Left lung (tissue), 10 donors: ENCODE results near the gene GALNT15. TPM values are rescaled to one million over a fixed set of nuclear protein-coding genes. Genes with fewer than 3 reads are reported as not detected.

Experiments
- ATAC-seq: fragments of 200-7000 bp; cut with Tn5 transposase; one replicate; pipeline ENCODE4 v1.9.1; 2020; ENCODE audit warnings: moderate library complexity
- DNase-seq, 4 donors: peaks; one replicate each; pipeline ENCODE4 v3.0.0-alpha.2; 2013 to 2020
- H3K27ac ChIP-seq, 2 donors: fragments of 200-600 bp; sonication (generic) in 1 of 2; one replicate each; pipeline versions ENCODE4 v1.5.0 to v1.8.0; 2020 to 2021
- H3K27me3 ChIP-seq, 2 donors: fragments of 200-600 bp; sonication (generic) in 1 of 2; one replicate each; pipeline versions ENCODE4 v1.5.0 to v1.8.0; 2020 to 2021
- H3K36me3 ChIP-seq, 2 donors: fragments of 200-600 bp; sonication (generic) in 1 of 2; one replicate each; pipeline versions ENCODE4 v1.5.0 to v1.8.0; 2020 to 2021
- H3K4me1 ChIP-seq, 2 donors: fragments of 200-600 bp; one replicate each; pipeline ENCODE4 v1.8.0; 2021
- H3K4me3 ChIP-seq, 2 donors: fragments of 200-600 bp; sonication (generic) in 1 of 2; one replicate each; pipeline versions ENCODE4 v1.5.0 to v1.8.0; 2020 to 2021; ENCODE audit warnings: mild to moderate bottlenecking in 1 of 2
- H3K9me3 ChIP-seq, 2 donors: fragments of 200-600 bp; sonication (generic) in 1 of 2; one replicate each; pipeline versions ENCODE4 v1.5.0 to v1.8.0; 2020 to 2021
- CTCF ChIP-seq, 2 donors: fragments of 200-600 bp; sonication (generic) in 1 of 2; IDR thresholded peaks; one replicate each; pipeline versions ENCODE4 v1.5.0 to v1.8.0; 2021; ENCODE audit warnings: antibody characterized with exemption in 2 of 2
- intact Hi-C, 2 donors: fragments of 100-400 bp; cut with DNase I; formaldehyde crosslinking; loops; one replicate each; pipeline versions ENCODE4 v1.11.2 to v1.14.2; 2022
- polyA plus RNA-seq, 6 donors: library from polyadenylated mRNA; unstranded; fragments of 120-200 nt; gene quantifications; one replicate each; pipeline ENCODE4 v1.2.1, GENCODE V29; 2013; ENCODE audit not compliant: insufficient read length in 6 of 6
- total RNA-seq, 2 donors: library from RNA; stranded (reverse); fragmentation: NEBNext Ultra II Directional; extraction: Animal tissue kit (Norgen Biotek cat#: 25700); gene quantifications; one replicate each; pipeline ENCODE4 v1.2.1, GENCODE V29; 2021
- donor health status: DM: no; HTN: yes; CAD: no.
- donor health status: DM: no; HTN: no; CAD: no.

GALNT15 gene
- total and polyA plus RNA-seq, 8 donors = 0.98 to 4.5 (median 1.9) TPM

GRCh38 chr3:16186565-16186964 lies 12.1 kb downstream of the GALNT15 start:
- Histone ChIP-seq H3K27ac (no peak overlapping the region), H3K27me3 (no peaks in the 10 kb centered on the region), H3K4me3 (no peak overlapping the region), H3K4me1 (peaks cover 0 to 3% of the 10 kb centered on the region in 2 donors), H3K36me3 (no peaks in the 10 kb centered on the region), H3K9me3 (no peaks in the 10 kb centered on the region)
- ATAC-seq = no peak
- DNase-seq = no peak
- intact Hi-C loops = no loop called here
- TF ChIP-seq CTCF (IDR thresholded peaks at IDR 0.05) = no peak

GRCh38 chr3:16187213-16187790 lies 12.8 kb downstream of the GALNT15 start:
- H3K4me3 ChIP-seq = no peak overlapping the region
- DNase-seq (no peak), ATAC-seq (no peak)
- no peak for TF ChIP-seq CTCF (IDR thresholded peaks at IDR 0.05)
- no peaks in the 10 kb centered on the region for H3K4me1 ChIP-seq
- intact Hi-C loops = no loop called here
- H3K27ac ChIP-seq = no peak overlapping the region
- no peaks in the 10 kb centered on the region for H3K9me3 ChIP-seq
- H3K36me3 ChIP-seq = no peaks in the 10 kb centered on the region
- no peaks in the 10 kb centered on the region for H3K27me3 ChIP-seq

GRCh38 chr3:16188071-16188470 lies 13.6 kb downstream of the GALNT15 start:
- TF ChIP-seq CTCF (IDR thresholded peaks at IDR 0.05) = no peak
- no peak for DNase-seq
- ATAC-seq = no peak
- Histone ChIP-seq H3K27me3 (no peaks in the 10 kb centered on the region), H3K27ac (no peak overlapping the region), H3K36me3 (no peaks in the 10 kb centered on the region), H3K4me3 (no peak overlapping the region), H3K4me1 (no peaks in the 10 kb centered on the region), H3K9me3 (no peaks in the 10 kb centered on the region)
- intact Hi-C loops = no loop called here

GRCh38 chr3:16189201-16189600 lies 14.7 kb downstream of the GALNT15 start:
- TF ChIP-seq CTCF (IDR thresholded peaks at IDR 0.05) = no peak
- H3K36me3 ChIP-seq = no peaks in the 10 kb centered on the region
- no peak overlapping the region for H3K27ac ChIP-seq
- intact Hi-C loops = no loop called here
- no peaks in the 10 kb centered on the region for H3K4me1 ChIP-seq
- H3K27me3 ChIP-seq = no peaks in the 10 kb centered on the region
- ATAC-seq (no peak), DNase-seq (no peak)
- H3K9me3 ChIP-seq = no peaks in the 10 kb centered on the region
- H3K4me3 ChIP-seq = no peak overlapping the region

GRCh38 chr3:16190704-16191103 lies 16.2 kb downstream of the GALNT15 start:
- TF ChIP-seq CTCF (IDR thresholded peaks at IDR 0.05) = no peak
- H3K27me3 ChIP-seq = no peaks in the 10 kb centered on the region
- intact Hi-C loops = no loop called here
- ATAC-seq = no peak
- no peak overlapping the region for H3K4me3 ChIP-seq
- H3K9me3 ChIP-seq = no peaks in the 10 kb centered on the region
- no peaks in the 10 kb centered on the region for H3K4me1 ChIP-seq
- no peaks in the 10 kb centered on the region for H3K36me3 ChIP-seq
- no peak overlapping the region for H3K27ac ChIP-seq
- DNase-seq = no peak
